ENCODE results near the gene PEX26.
"Not testable (repeated sequence)": the region's sequence is repeated elsewhere in the genome, so short reads cannot be mapped to it uniquely, and the experiment has no call there.

PEX26 gene

DNA sequence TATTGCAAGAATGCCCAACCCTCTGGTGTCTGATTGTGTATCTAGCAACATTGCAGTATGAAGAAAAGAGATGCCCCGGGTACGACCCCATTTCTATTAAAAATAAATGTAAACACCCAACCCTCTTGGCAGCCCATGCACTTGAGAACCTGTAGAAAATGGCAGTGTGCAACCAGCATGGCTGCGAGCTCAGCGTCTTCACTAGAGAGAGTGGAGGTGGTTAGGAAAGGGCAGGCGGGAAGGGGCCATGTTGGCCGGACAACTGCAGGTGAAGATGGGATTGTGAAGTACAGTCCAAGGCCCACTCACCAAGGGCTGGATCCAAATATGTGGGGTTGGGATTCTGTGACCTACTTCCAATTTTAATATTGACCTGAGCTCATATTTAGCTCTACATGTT lies 15.9 kb downstream of the PEX26 start:
- no peak for DNase-seq

DNA sequence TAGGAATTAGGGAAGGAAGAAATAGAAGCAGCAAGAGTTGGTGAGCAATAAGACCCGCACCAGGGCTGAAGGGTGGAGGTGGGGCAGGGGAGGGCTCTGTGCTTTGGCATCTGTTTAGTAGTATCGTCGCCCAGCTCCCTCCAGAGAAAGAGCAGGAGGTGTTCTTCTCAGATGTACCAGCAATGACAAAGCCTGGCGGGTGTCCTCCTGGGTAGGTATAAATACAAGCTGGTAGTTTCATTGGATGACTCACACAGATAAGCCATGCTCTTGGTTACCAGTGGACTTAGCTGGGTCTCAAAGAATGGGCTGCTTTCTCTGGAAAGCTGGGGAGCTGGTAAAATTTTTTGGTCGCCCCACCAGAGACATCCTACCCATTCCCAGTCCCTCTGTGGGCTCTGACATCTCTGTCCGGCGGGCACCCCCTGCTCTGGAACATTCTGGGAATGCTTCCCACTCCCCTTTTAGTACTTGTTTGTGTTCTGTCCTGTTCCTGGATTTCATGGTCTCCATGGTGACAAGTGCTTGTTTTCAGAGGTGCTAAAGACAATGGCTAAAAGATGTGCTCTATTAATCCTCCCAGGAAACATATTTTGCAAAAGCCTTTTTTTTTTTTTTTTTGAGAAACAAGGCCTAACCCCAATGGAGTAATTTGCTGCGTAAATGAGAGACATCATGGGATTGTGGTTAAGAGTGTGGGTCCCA lies 17.5 kb downstream of the PEX26 start:
- peak in 31 of 58 donors; percentile 10 to 72 (median 25) for DNase-seq

DNA sequence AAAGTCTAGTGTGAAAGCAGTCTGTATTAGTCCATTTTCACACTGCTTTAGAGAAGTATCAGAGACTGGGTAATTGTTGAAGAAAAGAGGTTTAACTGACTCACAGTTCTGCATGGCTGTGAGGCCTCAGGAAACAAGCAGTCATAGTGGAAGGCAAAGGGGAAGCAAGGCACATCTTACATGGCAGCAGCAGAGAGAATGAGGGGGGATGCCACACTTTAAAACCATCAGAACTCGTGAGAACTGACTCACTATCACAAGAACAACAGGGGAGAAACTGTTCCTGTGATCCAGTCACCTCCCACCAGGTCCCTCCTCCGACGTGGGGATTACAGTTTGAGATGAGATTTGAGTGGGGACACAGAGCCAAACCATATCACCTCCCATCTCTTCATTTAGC lies 19.0 kb downstream of the PEX26 start:
- DNase-seq, result peak in 8 of 58 donors; percentile 12 to 39 (median 30)

DNA sequence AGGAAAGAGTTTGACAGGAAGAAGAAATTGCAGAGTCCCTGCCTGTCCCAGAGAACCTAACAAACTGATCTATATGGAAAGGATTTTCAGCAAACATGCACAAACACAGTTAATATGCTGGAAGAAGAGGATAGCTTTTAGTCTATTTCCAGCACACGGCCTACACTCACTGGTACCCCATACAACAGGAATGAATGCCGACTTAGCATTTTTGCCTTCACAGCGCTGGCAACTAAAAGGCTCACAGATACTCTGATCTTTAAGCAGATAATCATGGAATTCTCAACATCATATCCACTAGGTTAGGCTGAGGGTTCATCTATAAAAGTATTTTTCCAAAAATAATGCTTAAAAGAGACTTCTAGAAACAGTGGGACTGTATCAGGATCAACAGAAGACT lies 23.0 kb downstream of the PEX26 start:
- no peak for DNase-seq

DNA sequence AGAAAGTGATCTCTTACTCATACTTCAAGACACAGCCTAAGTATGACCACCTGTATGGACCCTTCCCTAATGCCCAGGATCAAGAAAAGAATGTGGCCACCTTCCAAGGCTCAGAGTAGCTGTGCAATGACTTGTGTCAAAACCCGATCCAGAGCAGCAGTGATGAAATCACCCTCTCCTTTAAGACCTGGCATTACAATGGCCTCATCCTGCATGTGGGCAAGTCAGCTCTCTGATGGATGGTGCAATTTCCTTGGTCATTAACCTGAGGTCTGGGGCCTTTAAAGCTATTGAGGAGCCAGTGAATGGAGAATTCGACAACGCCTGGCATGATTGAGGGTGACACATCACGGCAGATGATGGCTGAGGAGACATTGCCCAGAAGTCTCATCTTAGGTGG lies 23.7 kb downstream of the PEX26 start:
- DNase-seq, result no peak

DNA sequence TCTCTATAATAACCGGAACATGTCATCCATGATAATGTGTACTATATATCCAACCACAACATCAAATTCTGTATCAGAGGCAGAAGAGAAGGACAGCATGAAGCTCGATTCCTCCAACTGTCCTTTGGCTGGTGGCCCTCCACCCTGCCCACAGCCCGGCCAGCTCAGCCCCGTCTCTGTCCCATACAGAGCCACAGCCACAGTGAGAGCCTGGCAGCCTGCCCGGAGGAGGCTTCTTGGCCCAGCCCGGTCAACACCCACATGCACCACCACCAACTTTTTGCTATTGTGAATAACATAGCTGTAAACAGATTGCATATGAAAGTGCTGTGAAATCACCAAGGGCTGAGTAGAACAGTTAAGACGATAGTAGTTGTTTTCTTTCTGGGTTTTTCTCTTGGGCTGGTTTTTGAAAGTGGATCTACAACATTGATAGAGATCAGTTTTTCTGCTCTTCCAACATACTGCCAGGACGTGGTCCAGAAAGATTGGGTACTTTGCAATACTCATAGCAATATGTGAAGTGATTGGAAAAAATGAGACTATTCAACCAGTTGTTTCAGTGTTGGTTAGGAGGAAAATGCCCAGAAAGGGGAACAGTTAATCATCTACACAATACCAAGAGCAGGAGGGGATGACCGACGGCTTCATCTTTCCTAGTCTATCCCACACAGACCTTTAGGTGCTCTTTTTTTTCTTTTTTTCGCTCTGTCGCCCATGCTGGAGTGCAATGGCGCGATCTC lies 25.9 kb downstream of the PEX26 start:
- DNase-seq, result no peak

DNA sequence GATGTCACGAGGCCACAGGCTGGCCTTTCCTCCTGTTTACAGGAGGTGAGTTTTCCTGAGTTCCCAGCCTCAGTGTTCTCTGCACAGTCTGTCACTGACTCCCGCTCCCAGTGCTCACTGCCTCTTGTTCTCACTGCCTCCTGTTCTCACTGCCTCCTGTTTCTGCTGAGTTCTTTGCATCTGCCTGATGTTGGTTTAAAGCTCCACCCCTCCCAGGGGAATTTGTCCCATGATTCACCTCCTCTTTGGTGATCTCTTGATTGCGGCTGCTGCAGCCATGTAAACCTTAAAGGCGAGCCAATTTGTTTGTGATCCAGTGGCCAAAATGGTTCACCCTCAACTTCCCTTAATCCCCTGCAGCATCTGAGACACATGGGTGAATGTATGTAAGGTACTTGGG lies 26.8 kb downstream of the PEX26 start:
- no peak for DNase-seq

DNA sequence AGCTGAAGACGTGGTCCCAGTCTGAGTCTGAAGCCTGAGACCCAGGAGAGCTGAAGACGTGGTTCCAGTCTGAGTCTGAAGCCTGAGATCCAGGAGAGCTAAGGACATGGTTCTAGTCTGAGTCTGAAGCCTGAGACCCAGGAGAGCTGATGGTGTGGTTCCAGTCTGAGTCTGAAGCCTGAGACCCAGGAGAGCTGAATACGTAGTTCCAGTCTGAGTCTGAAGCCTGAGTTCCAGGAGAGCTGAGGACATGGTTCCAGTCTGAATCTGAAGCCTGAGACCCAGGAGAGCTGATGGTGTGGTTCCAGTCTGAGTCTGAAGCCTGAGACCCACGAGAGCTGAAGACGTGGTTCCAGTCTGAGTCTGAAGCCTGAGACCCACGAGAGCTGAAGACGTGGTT lies 28.2 kb downstream of the PEX26 start:
- not testable (repeated sequence) for DNase-seq

DNA sequence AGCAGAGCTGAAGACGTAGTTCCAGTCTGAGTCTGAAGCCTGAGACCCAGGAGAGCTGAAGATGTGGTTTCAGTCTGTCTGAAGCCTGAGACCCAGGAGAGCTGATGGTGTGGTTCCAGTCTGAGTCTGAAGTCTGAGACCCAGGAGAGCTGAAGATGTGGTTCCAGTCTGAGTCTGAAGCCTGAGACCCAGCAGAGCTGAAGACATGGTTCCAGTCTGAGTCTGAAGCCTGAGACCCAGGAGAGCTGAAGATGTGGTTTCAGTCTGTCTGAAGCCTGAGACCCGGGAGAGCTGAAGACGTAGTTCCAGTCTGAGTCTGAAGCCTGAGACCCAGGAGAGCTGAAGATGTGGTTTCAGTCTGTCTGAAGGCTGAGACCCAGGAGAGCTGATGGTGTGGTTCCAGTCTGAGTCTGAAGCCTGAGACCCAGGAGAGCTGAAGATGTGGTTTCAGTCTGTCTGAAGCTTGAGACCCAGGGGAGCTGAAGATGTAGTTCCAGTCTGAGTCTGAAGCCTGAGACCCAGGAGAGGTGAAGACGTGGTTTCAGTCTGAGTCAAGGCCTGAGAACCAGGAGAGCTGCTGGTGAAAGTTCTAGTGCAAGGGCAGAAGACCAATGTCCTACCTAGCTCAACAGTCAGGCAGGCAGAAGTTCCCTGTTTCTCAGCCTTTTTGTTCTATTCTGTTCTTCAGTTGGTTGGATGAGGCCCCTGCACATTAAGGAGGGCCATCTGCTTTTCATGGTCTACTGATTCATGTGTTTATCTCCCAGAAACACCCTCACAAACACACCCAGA lies 29.0 kb downstream of the PEX26 start:
- not testable (repeated sequence) for DNase-seq

DNA sequence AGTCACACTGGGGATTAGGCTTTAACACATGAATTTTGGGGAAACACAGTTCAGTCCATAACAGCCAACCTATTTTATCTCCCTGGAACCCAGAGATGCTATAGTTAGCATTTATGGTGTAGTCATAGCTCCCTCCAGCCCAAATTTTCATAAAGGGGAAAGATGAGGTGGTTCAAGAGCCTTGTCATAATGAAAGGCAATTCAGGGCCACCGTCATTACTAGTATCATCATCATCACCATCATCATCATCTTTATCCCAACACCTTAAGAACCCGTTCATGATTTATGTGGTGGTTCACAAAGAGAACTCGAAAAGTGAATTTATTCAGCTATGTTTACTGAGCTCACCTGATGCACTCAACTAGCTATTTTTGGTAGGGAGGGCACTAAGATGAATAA lies 30.4 kb downstream of the PEX26 start:
- no peak for DNase-seq

DNA sequence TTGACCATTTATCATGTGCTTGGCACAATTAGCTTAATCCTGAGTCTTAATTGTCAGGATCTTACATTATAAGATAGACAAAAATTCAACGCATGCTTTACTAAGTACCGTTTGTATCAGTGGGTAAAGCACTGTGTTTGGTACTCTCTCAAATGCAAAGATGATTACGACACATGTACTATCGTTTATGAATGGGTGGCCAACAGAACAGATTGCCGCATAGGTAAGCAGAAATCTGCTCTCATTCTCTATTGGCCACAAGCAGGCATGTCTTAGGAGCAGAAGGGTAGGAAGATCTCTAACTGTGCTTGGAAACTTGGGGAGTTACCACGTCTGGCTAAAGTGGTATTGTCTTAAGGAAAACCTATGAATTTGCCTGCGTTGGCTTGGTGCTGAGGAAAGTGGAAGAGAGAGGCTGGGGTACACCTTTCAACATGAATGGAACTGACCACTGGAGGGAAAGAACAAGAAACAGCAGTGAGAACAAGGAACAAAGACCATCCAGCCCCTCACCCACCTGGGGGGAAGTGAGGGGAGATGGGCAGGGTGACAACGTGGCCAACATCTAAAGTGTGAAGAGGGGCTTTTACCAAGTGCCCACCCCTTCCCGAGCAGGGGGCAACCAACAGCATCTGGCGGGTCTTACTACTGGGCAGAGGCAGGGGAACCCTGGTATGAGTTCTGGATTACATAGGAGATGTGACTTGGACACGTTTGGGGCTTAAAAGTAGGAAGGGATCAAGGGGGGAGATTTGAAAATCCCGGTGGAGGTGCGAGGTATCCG lies 31.8 kb downstream of the PEX26 start:
- peak in 2 of 58 donors; percentile 7 to 47 for DNase-seq

DNA sequence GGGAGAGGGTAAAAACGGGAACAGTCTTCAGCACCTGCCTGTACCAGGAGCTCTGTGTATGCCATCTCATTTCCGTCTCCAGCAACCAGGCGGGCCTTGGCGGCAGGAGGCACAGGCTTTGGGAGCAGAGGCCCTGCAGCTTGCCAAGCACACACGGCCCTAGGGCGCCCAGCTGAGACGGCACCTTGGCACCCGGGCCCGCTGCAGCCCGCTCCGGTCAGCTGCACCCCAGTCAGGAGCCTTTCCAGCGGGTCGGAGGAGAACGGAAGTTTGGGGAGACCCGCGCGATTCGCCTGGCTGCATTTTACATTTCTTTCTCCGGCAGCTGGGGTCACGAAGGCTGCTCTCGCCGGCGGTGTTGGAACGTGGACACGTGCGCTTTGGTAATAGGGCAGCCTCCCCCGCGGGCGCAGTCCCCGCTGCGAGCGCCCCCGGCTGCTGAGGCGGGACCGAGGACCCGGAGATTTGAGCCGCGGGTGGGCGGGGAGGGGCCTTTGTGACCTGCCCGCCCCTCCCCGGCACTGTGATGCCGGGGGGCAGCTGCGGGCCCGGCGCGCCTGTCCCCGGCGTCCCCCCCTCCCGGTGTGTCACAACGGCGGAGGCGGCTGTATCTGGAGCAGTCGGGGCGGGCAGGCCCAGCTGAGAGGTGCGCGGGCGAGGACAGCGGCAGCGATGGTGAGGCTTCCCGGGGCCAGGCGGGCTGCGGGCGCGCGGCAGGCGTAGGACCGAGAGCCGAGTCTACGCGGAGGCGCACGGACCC lies 32.6 kb downstream of the PEX26 start, which contains the start of gene TUBA8:
TSS of gene TUBA8 (plus strand) at position 616 of the 760 bp plus-strand sequence. CDS start at position 673, 57 bp downstream.
- peak in 31 of 58 donors; percentile 12 to 81 (median 41) for DNase-seq

DNA sequence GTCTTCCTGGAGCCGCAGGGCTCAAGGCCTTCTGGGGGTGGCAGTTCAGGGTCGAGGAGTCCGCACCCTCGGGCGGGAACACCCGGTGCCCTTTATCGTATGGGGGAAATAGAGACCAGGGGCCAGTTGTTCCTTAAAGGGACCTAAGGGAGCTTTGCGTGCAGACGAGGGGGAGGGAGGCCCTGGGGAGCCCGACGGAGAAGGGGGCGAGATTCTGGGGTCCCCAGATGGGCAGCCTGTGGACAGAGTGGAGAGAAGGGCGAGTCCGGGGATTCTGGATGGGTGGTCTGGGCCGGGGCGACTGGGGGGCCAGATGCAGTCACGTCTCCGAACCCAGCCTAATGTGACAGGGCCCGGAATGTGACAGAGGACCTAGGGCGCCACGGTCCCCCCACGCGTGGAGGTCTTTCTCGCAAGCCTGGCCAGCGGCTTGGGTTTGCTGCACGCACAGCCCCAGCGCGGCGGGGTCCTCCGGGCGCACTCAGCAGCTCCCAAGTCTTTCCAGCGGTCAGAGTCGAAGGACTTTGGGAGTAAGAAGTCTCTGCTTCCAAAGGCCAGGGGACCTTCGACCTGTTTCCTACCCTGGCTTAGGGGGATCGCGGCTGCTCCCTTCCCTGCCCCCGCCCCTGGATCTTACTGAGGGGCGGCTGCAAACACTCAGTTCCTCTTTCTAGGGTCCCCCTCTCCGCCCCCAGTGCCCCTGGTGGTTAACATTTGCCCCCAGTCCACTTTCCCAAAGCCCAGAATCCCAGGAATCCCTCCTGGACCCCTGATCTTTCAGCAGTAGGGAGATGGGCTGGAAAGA lies 33.4 kb downstream of the PEX26 start:
- DNase-seq, result no peak

DNA sequence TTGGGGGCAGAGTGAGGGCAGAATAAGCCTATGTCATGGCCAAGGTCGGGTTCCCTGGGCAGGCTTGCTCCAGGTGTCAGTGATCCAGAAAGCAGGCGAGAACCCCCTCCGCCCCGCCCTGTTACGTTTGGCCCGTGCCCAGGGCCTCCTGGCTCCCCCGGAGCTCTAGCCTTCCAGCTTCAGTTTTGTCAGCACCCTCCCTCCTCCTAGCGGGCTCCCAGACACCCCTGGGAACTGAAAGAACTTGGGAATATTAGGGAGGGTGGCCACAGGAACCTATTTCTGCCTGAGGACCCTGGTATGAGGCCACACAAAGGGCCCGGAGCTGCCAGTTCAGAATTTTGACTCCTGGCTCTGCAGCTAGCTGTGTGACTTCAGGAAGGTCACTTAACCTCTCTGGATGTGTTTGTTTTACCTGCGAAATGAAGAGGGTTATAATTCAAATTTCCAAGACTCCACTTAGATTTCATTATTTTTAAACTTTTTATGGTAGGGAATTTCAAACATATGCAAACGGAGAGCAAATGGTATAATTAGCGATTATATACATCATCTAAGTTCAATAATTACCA lies 34.1 kb downstream of the PEX26 start:
- no peak for DNase-seq

DNA sequence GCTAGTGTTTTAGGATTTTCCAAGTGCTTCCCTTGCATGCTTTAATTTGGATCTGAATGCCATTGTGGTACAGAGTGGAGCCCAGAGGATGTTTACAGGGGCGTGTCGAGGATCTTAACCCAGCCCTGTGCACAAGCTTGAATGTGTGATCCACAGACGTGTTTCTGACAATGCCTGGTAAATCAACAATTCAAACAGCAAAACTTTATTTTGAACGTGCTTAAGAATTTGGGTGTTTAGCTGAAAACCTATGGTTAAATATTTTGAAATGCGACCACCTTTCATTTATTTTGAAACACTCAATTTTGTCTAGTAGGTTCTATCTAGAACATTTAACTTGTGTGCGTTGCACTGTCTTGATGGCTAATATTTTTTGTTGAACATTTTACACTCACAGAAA lies 34.6 kb downstream of the PEX26 start:
- no peak for DNase-seq

DNA sequence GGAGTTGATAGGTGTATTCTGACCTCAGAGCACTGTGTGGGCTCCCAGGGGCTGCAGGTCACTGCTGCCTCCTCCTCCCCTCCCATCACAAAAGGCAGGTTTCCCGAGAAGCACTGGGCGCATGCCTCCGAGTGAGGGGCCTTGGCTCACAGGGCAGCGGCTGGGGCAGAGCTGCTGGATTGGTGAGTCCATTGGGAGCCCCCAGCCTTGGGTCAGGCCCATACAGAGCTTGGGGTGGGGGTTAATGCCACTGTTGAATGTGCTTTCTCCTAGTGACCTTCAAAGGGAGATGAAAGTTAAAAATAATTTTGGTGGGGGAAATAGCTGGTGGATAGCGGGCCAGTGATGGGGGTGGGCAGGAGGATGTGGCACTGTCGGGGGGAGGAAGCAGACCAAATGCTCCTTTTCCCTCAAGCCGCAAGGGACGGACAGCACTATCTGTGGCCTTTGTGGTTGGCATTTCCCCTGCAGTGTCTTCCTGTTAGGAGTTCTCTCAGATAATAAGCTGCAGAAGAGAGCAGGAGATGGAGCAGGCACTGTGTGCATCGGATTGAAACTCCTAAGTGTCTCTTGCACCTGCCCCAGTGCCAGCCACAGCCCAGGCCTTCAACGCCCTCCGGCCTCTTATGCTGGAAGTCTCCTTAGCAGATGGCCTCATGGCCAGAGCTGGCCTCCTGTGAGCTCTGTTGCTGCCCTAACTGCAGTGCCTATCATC lies 36.0 kb downstream of the PEX26 start:
- DNase-seq, result no peak

DNA sequence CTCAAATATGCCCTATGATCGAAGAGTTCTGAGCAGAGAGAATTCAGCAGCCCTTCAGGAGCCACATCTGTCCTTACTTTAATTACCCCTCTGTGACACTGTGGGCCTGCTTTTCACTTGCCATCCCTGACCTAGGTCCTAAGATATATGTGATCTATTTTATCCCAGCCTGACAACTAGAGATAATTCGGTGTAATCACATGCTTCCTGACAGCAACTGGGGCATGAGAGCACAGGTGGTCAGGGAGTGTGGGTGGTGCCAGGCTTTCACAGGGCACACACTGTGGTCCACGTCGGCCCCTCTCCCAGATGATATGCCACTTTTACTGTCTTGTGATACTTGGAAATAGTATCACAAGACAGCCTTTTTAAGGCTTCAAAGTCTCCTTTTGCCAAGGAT lies 36.7 kb downstream of the PEX26 start:
- no peak for DNase-seq

DNA sequence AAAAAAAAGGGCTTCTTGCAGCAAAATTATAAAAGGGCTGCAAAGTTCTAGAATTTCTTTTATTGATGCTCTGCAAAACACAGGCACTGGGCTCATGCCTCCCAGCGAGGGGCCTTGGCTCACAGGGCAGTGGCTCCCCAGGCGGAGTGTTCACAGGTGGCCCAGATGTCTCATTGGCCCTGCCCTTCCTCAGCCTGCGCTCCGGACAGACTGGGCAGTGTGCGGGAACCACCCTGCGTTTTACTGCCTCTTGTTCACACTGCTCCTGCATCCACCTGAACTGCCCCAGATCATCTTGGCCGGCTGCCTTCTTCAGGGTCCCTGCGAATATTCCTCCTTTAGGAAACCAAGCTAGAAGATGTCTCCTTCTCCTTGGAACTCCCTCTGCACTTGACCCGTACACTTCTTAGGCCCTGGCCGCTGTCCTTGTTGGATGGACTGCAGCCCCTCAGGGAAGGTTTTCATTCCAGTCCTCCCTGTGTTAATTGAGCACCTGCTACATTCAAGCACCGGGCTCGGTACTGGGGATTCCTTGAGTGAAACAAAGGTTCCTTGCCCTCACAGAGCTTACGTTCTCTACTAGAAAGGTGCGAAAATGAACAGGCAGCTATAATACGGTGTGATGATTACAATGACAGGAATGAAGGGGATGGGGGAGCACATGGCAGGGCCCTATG lies 37.3 kb downstream of the PEX26 start:
- no peak for DNase-seq

Measured in anterior cingulate cortex (tissue), 58 donors.